Vagina (tissue), 2 donors: ENCODE measurements around the gene EXD3. TPM values are rescaled to one million over a fixed set of nuclear protein-coding genes. Genes with fewer than 3 reads are reported as not detected.

ENCODE experiments used
- DNase-seq, 2 donors: peaks; one replicate each; pipeline ENCODE4 v3.0.0-alpha.2; 2017; ENCODE audit errors: extremely low spot score in 2 of 2
- H3K27ac ChIP-seq: fragments of 200-600 bp; sonication (generic); one replicate; pipeline ENCODE4 v1.5.1; 2019
- H3K27me3 ChIP-seq: fragments of 200-600 bp; sonication (generic); one replicate; pipeline ENCODE4 v1.5.1; 2019
- H3K36me3 ChIP-seq, 2 donors: fragments of 200-600 bp; sonication (generic); one replicate each; pipeline ENCODE4 v1.5.1; 2017 to 2019
- H3K4me1 ChIP-seq: fragments of 200-600 bp; sonication (generic); one replicate; pipeline ENCODE4 v1.5.1; 2019
- H3K4me3 ChIP-seq, 2 donors: fragments of 200-600 bp; sonication (generic); 1 replicate in 1 of 2; 2 replicates in 1 of 2; pipeline ENCODE4 v1.5.1; 2016 to 2019
- H3K9me3 ChIP-seq: fragments of 200-600 bp; sonication (generic); one replicate; pipeline ENCODE4 v1.5.1; 2019
- CTCF ChIP-seq, 3 experiments: fragments of 450-650 bp in 2 of 3; fragments of 200-600 bp in 1 of 3; sonication (generic) in 1 of 3; IDR thresholded peaks; one replicate each; pipeline ENCODE4 v1.5.1; 2017 to 2019; ENCODE audit warnings: antibody characterized with exemption in 3 of 3, mild to moderate bottlenecking in 2 of 3, moderate library complexity in 2 of 3
- POLR2A ChIP-seq, 2 donors: fragments of 450-650 bp; IDR thresholded peaks; one replicate each; pipeline ENCODE4 v1.6.1; 2017; ENCODE audit warnings: antibody characterized with exemption in 2 of 2, mild to moderate bottlenecking in 2 of 2, moderate library complexity in 2 of 2
- POLR2AphosphoS5 ChIP-seq, 2 donors: sonication (generic); formaldehyde crosslinking; IDR thresholded peaks; one replicate each; pipeline ENCODE4 v1.9.0; 2017; ENCODE audit warnings: antibody characterized with exemption in 2 of 2, mild to moderate bottlenecking in 2 of 2, low read depth in 1 of 2; ENCODE audit not compliant: insufficient read depth in 1 of 2
- intact Hi-C: fragments of 100-400 bp; cut with DNase I; formaldehyde crosslinking; loops from one replicate; pipeline ENCODE4 v1.15.1; 2023
- total RNA-seq: library from RNA; depleted of rRNA; stranded (reverse); fragments of >200 nt; gene quantifications from one replicate; pipeline ENCODE4 v1.2.3, GENCODE V29; 2016

Gene EXD3
- total RNA-seq, 1 donor from 2014 or later = 35.6 TPM

DNA sequence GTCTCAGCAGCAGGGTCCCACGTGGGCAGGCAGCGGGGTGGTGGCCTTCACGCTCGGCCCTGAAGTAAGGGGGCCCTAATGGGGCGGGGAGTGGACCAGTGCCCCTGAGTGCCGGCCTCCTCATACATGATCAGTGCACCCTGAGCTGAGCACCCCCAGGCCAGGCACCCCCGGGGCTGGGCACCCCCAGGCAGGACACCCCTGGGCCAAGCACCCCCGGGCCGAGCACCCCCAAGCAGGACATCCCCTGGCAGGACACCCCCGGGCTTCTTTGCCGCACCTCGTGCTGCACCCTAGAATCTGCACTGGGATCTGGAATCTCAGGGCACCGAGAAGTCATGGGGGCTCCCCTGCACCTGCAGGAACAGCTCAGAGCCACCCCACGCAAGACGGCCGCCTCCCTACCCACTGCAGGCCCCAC lies 51.4 kb downstream of the EXD3 start:
- Histone ChIP-seq H3K4me1 (no peaks in the 10 kb centered on the region), H3K27ac (no peak overlapping the region), H3K36me3 (peaks cover 0 to 5% of the 10 kb centered on the region in 2 donors), H3K27me3 (no peaks in the 10 kb centered on the region), H3K4me3 (no peak overlapping the region), H3K9me3 (no peaks in the 10 kb centered on the region)
- TF ChIP-seq CTCF (IDR thresholded peaks at IDR 0.05) (no peak), POLR2A (IDR thresholded peaks at IDR 0.05) (no peak), POLR2AphosphoS5 (IDR thresholded peaks at IDR 0.05; ENCODE audit: insufficient read depth in 1 of 2, low read depth in 1 of 2) (no peak)
- intact Hi-C loops = no loop called here
- no peak for DNase-seq

GRCh38 chr9:137370865-137371520 lies 52.0 kb downstream of the EXD3 start:
- Histone ChIP-seq H3K4me1 (no peaks in the 10 kb centered on the region), H3K27ac (no peak overlapping the region), H3K27me3 (no peaks in the 10 kb centered on the region), H3K36me3 (peaks cover 0 to 5% of the 10 kb centered on the region in 2 donors), H3K4me3 (no peak overlapping the region), H3K9me3 (no peaks in the 10 kb centered on the region)
- TF ChIP-seq CTCF (IDR thresholded peaks at IDR 0.05) = no peak
- TF ChIP-seq POLR2AphosphoS5 (IDR thresholded peaks at IDR 0.05; ENCODE audit: insufficient read depth in 1 of 2, low read depth in 1 of 2) = no peak
- no peak for TF ChIP-seq POLR2A (IDR thresholded peaks at IDR 0.05)
- DNase-seq = no peak
- intact Hi-C loops = no loop called here

- Histone ChIP-seq H3K36me3 (peaks cover 0 to 5% of the 10 kb centered on the region in 2 donors), H3K9me3 (no peaks in the 10 kb centered on the region), H3K27me3 (no peaks in the 10 kb centered on the region), H3K27ac (no peak overlapping the region), H3K4me1 (no peaks in the 10 kb centered on the region), H3K4me3 (no peak overlapping the region)
- no peak for DNase-seq
- intact Hi-C loops = no loop called here
- TF ChIP-seq POLR2A (IDR thresholded peaks at IDR 0.05) (no peak), POLR2AphosphoS5 (IDR thresholded peaks at IDR 0.05; ENCODE audit: insufficient read depth in 1 of 2, low read depth in 1 of 2) (no peak), CTCF (IDR thresholded peaks at IDR 0.05) (no peak)
Observed at GRCh38 chr9:137369911-137370764, 52.8 kb downstream of the EXD3 start.

GRCh38 chr9:137369061-137369787 lies 53.7 kb downstream of the EXD3 start:
- no peak for DNase-seq
- Histone ChIP-seq H3K9me3 (no peaks in the 10 kb centered on the region), H3K36me3 (peaks cover 0 to 5% of the 10 kb centered on the region in 2 donors), H3K4me3 (no peak overlapping the region), H3K27ac (no peak overlapping the region), H3K4me1 (no peaks in the 10 kb centered on the region), H3K27me3 (no peaks in the 10 kb centered on the region)
- TF ChIP-seq CTCF (IDR thresholded peaks at IDR 0.05) (no peak), POLR2AphosphoS5 (IDR thresholded peaks at IDR 0.05; ENCODE audit: insufficient read depth in 1 of 2, low read depth in 1 of 2) (no peak), POLR2A (IDR thresholded peaks at IDR 0.05) (no peak)
- intact Hi-C loops = no loop called here
